WTC11 (cell line): ENCODE measurements around the gene MRC2. TPM values are rescaled to one million over a fixed set of nuclear protein-coding genes. Genes with fewer than 3 reads are reported as not detected.

ENCODE experiments used
- ATAC-seq: fragments of 200-7000 bp; cut with Tn5 transposase; 2 replicates; pipeline ENCODE4 v1.10.0; 2021; ENCODE audit warnings: mild to moderate bottlenecking, moderate library complexity
- CTCF ChIA-PET: fragments of 300-600 bp; sonication (Branson Sonifier 250); formaldehyde crosslinking; loops from one replicate; lab custom pipeline; 2021; ENCODE audit warnings: antibody characterized with exemption; lab: Charles Lee
- POLR2A ChIA-PET: fragments of 350-600 bp; sonication (Branson Sonifier 250); formaldehyde crosslinking; loops from one replicate; lab custom pipeline; 2021; ENCODE audit warnings: antibody characterized with exemption; lab: Charles Lee
- DNase-seq: peaks from one replicate; pipeline ENCODE4 v3.0.0; 2021; ENCODE audit warnings: low spot score
- H3K27ac Mint-ChIP-seq: 2 replicates; pipeline ENCODE4 v1.8.0; 2021; ENCODE audit warnings: mixed read lengths
- H3K27me3 Mint-ChIP-seq: 2 replicates; pipeline ENCODE4 v1.8.0; 2021; ENCODE audit warnings: low read depth, mild to moderate bottlenecking, moderate library complexity, mixed read lengths
- H3K36me3 Mint-ChIP-seq: 2 replicates; pipeline ENCODE4 v1.8.0; 2021; ENCODE audit warnings: mixed read lengths
- H3K4me1 Mint-ChIP-seq: 2 replicates; pipeline ENCODE4 v1.8.0; 2022; ENCODE audit warnings: mixed read lengths
- H3K4me3 Mint-ChIP-seq: 2 replicates; pipeline ENCODE4 v1.8.0; 2021; ENCODE audit warnings: mild to moderate bottlenecking, moderate library complexity, mixed read lengths
- H3K9me3 Mint-ChIP-seq: 2 replicates; pipeline ENCODE4 v1.8.0; 2021; ENCODE audit warnings: mixed read lengths
- ARID4B ChIP-seq: sonication (generic); formaldehyde crosslinking; IDR thresholded peaks from 2 replicates; pipeline ENCODE4 v1.8.0; 2023; ENCODE audit warnings: missing genetic modification reagents, mild to moderate bottlenecking, borderline replicate concordance
- ATF3 ChIP-seq: sonication (generic); formaldehyde crosslinking; conservative IDR thresholded peaks from 2 replicates; pipeline ENCODE4 v1.8.1; 2022; ENCODE audit warnings: mild to moderate bottlenecking, missing genetic modification reagents
- CBFB ChIP-seq: sonication (generic); formaldehyde crosslinking; IDR thresholded peaks from 2 replicates; pipeline ENCODE4 v1.8.1; 2022; ENCODE audit warnings: mild to moderate bottlenecking, low read depth, missing genetic modification reagents
- CREB1 ChIP-seq: sonication (generic); formaldehyde crosslinking; IDR thresholded peaks from 2 replicates; pipeline ENCODE4 v1.8.0; 2023; ENCODE audit warnings: mild to moderate bottlenecking, missing genetic modification reagents
- E2F1 ChIP-seq: sonication (generic); formaldehyde crosslinking; IDR thresholded peaks from 2 replicates; pipeline ENCODE4 v1.8.0; 2022; ENCODE audit warnings: mild to moderate bottlenecking, missing genetic modification reagents
- ETV6 ChIP-seq: sonication (generic); formaldehyde crosslinking; IDR thresholded peaks from 2 replicates; pipeline ENCODE4 v1.8.1; 2022; ENCODE audit warnings: mild to moderate bottlenecking, missing genetic modification reagents
- GTF2I ChIP-seq: fragments of 250-450 bp; sonication (Bioruptor Pico); conservative IDR thresholded peaks from 2 replicates; pipeline ENCODE4 v1.4.0; 2021; ENCODE audit warnings: mild to moderate bottlenecking
- MYBL2 ChIP-seq: sonication (generic); formaldehyde crosslinking; IDR thresholded peaks from 2 replicates; pipeline ENCODE4 v1.8.1; 2023; ENCODE audit warnings: mild to moderate bottlenecking, moderate library complexity, missing genetic modification reagents
- PREB ChIP-seq: sonication (generic); formaldehyde crosslinking; IDR thresholded peaks from 2 replicates; pipeline ENCODE4 v1.8.1; 2022; ENCODE audit warnings: mild to moderate bottlenecking, missing genetic modification reagents, moderate library complexity, borderline replicate concordance
- RORB ChIP-seq: fragments of 250-450 bp; sonication (Bioruptor Pico); IDR thresholded peaks from 2 replicates; pipeline ENCODE4 v1.9.0; 2021; ENCODE audit warnings: mild to moderate bottlenecking
- SMAD3 ChIP-seq: sonication (generic); formaldehyde crosslinking; IDR thresholded peaks from 2 replicates; pipeline ENCODE4 v1.8.0; 2022; ENCODE audit warnings: missing genetic modification reagents, mild to moderate bottlenecking, borderline replicate concordance
- SMAD4 ChIP-seq: sonication (generic); formaldehyde crosslinking; IDR thresholded peaks from 2 replicates; pipeline ENCODE4 v1.8.0; 2022; ENCODE audit warnings: mild to moderate bottlenecking, missing genetic modification reagents
- STAT6 ChIP-seq: sonication (generic); formaldehyde crosslinking; conservative IDR thresholded peaks from 2 replicates; pipeline ENCODE4 v1.8.1; 2023; ENCODE audit warnings: mild to moderate bottlenecking, low read depth, missing genetic modification reagents, moderate library complexity
- ZNF416 ChIP-seq: fragments of 250-450 bp; sonication (Bioruptor Pico); IDR thresholded peaks from 2 replicates; pipeline ENCODE4 v1.9.0; 2021; ENCODE audit warnings: mild to moderate bottlenecking, inconsistent platforms
- total RNA-seq: library from RNA; stranded (reverse); gene quantifications from 3 replicates; pipeline ENCODE4 v1.2.3, GENCODE V29; 2021
- TF ChIP-seq, protein P1 (sequence below): sonication (generic); formaldehyde crosslinking; IDR thresholded peaks from 2 replicates; pipeline ENCODE4 v1.8.0; 2023; ENCODE audit warnings: missing genetic modification reagents
- TF ChIP-seq, protein P2 (sequence below): fragments of 250-450 bp; sonication (Bioruptor Pico); conservative IDR thresholded peaks from 2 replicates; pipeline ENCODE4 v1.9.0; 2021; ENCODE audit warnings: mild to moderate bottlenecking
- TF ChIP-seq, protein P3 (sequence below): sonication (generic); formaldehyde crosslinking; IDR thresholded peaks from 2 replicates; pipeline ENCODE4 v1.8.1; 2023; ENCODE audit warnings: mild to moderate bottlenecking, missing genetic modification reagents

The MRC2 gene
- total RNA-seq, 1 experiment from 2014 or later, result 35.3 TPM

DNA sequence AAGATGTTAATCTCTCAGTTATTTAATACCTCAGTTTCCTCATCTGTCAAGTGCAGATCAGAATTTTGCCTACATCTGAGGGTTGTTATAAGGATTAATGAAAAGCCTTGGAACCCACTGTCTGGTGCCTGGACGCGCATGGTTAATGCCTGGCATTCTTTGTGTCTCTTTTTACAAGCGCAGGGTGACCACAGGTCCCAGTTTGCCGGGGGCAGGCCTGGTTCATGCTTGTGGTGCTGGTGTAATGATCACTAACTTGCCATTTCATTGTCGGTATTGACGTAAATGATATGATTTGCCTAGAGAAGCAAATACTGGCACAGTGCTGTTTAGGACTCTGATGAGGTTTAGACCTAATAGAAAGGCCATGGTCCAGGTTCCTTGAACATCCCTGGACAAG is 23.1 kb downstream of the MRC2 start:
- no peaks in the 10 kb centered on the region for H3K9me3 Mint-ChIP-seq
- TF ChIP-seq, protein P1, sequence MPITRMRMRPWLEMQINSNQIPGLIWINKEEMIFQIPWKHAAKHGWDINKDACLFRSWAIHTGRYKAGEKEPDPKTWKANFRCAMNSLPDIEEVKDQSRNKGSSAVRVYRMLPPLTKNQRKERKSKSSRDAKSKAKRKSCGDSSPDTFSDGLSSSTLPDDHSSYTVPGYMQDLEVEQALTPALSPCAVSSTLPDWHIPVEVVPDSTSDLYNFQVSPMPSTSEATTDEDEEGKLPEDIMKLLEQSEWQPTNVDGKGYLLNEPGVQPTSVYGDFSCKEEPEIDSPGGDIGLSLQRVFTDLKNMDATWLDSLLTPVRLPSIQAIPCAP (CRISPR knock-in tag), result no peak
- TF ChIP-seq ATF3, result no peak
- no peak for TF ChIP-seq CBFB (CRISPR knock-in tag)
- no peak for TF ChIP-seq CREB1 (CRISPR knock-in tag)
- no peak for TF ChIP-seq STAT6 (CRISPR knock-in tag)
- TF ChIP-seq, protein P2, sequence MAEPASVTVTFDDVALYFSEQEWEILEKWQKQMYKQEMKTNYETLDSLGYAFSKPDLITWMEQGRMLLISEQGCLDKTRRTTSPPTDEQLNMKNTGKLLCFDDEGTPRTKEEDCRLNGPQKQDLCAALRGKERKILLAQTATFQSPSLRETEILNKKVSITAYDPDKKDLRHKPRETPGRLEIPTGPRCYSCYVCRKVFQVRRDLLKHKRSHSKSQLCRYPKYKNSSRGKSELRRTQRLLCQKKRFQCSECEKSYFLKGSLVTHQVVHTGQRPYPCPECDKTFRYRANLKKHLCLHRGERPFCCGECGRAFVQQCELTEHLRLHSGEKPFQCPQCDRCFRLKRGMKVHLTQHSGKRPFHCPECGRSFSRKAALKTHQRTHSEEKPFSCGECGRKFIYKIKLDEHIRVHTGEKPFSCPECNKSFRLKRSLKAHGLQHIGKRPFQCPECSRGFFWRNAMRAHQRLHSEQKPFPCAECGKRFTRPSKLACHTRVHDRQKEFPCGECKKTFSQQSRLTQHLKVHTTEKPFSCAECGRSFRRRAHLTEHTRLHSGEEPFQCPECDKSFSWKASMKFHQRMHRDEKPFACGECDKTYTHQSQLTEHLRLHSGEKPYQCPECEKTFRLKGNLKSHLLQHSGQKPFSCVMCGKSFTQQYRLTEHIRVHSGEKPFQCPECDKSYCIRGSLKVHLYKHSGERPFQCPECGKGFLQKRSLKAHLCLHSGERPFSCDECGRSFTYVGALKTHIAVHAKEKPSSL, result no peak
- TF ChIP-seq ZNF416 (CRISPR knock-in tag), result no peak
- TF ChIP-seq RORB (CRISPR knock-in tag), result no peak
- no peak for TF ChIP-seq E2F1
- TF ChIP-seq MYBL2, result no peak
- TF ChIP-seq SMAD3, result no peak
- TF ChIP-seq PREB (CRISPR knock-in tag), result no peak
- CTCF ChIA-PET, result interaction anchor here (1.0 kb wide), 1 partner anchor 21 kb away, joined by 3 read pairs; no protein-coding TSS in a partner anchor

GRCh38 chr17:62652251-62653001 is 25.0 kb downstream of the MRC2 start:
- DNase-seq (peak; percentile 52), ATAC-seq (peak; percentile 17)
- Mint-ChIP-seq H3K27ac (peak overlapping the region; percentile 38), H3K4me3 (peak overlapping the region; percentile 85), H3K27me3 (peaks cover 10% of the 10 kb centered on the region), H3K36me3 (peaks cover 5% of the 10 kb centered on the region; the same call in 1 of the 2 replicates), H3K4me1 (peaks cover 35% of the 10 kb centered on the region), H3K9me3 (peaks cover 6% of the 10 kb centered on the region; the same call in 1 of the 2 replicates)
- ChIA-PET POLR2A (interaction anchor here (1.0 to 1.9 kb wide), 3 partner anchors 14 to 19 kb away, joined by 3 to 15 read pairs (median 6); no protein-coding TSS in a partner anchor), CTCF (interaction anchor here (0.7 to 2.0 kb wide), 3 partner anchors 15 to 20 kb away, joined by 3 to 7 read pairs (median 5); no protein-coding TSS in a partner anchor)
- TF ChIP-seq GTF2I (CRISPR knock-in tag), result no peak
- TF ChIP-seq, protein P3, sequence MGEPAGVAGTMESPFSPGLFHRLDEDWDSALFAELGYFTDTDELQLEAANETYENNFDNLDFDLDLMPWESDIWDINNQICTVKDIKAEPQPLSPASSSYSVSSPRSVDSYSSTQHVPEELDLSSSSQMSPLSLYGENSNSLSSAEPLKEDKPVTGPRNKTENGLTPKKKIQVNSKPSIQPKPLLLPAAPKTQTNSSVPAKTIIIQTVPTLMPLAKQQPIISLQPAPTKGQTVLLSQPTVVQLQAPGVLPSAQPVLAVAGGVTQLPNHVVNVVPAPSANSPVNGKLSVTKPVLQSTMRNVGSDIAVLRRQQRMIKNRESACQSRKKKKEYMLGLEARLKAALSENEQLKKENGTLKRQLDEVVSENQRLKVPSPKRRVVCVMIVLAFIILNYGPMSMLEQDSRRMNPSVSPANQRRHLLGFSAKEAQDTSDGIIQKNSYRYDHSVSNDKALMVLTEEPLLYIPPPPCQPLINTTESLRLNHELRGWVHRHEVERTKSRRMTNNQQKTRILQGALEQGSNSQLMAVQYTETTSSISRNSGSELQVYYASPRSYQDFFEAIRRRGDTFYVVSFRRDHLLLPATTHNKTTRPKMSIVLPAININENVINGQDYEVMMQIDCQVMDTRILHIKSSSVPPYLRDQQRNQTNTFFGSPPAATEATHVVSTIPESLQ (CRISPR knock-in tag), result no peak
- peak; percentile 34 for TF ChIP-seq ETV6 (CRISPR knock-in tag)
- TF ChIP-seq MYBL2, result 0 out of 2 replicates have a peak, but pooled peaks have one; percentile 52
- TF ChIP-seq SMAD4, result no peak
- 0 out of 2 replicates have a peak, but pooled peaks have one; percentile 36 for TF ChIP-seq ARID4B (CRISPR knock-in tag)

More for the DNA sequence above, 23.1 kb downstream of the MRC2 start:
- POLR2A ChIA-PET, result no interaction called here
- peaks cover 10% of the 10 kb centered on the region for H3K27me3 Mint-ChIP-seq
- peaks cover 28% of the 10 kb centered on the region for H3K4me1 Mint-ChIP-seq
- no peak overlapping the region for H3K27ac Mint-ChIP-seq
- H3K36me3 Mint-ChIP-seq, result peaks cover 5% of the 10 kb centered on the region; the same call in 1 of the 2 replicates
- DNase-seq (peak; percentile 8), ATAC-seq (no peak)
- no peak overlapping the region for H3K4me3 Mint-ChIP-seq
